Stimulated activated CD8-positive, alpha-beta memory T cell treated with anti-CD3 and anti-CD28 coated beads, Interleukin-4, amount 100 ng/mL, for 48 hours (primary cell): ENCODE results near the gene PHKB.
"Not testable (repeated sequence)": the region's sequence is repeated elsewhere in the genome, so short reads cannot be mapped to it uniquely, and the experiment has no call there.

Experiments
- DNase-seq: peaks from one replicate; pipeline ENCODE4 v3.0.0-alpha.2; 2020

Gene PHKB

DNA sequence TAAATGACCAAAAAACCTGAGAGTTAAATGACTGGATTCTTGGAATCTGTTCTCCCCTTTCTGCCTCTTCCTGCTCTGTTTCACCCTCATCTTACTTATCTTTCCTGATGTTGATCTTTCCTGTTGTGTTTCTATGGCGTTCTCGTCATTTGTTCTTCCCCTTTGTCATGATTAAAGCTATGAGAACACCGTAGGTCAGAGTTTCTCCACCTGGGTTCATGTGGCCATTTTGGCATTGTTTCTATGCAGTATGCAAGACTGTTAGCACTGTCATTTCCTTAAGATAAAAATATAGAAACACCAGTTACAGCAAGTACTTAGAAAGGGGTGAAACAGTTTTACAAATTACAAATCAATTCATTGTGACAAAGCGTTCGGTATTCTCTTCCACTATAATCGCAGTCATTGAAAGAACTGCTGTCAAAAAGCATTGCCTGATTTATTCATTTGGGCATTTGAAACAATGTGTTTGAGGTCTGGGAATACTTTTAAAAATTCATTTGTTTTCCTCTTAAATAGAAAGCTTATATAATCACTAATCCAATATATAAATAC, 166.0 kb downstream of the PHKB start:
- DNase-seq: no peak

DNA sequence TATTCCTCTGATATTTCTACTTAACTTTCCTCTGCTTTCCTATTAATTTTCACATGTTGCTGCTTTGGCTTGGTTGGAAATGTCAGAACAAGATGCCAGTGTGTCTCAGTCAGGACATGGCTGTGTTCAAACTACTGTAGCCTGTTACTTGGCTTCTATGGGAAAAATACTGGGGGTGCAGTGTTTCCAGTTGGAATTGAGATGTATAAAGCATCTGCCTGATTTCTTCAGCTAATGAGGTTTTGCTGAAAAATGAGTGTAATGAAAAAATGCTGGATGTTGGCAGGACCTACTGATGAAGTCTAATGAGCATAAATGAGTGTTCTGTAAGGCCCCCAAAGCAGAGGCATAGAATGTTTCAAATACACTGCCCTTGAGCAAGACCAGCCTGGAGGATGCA, 166.6 kb downstream of the PHKB start:
- no peak for DNase-seq

DNA sequence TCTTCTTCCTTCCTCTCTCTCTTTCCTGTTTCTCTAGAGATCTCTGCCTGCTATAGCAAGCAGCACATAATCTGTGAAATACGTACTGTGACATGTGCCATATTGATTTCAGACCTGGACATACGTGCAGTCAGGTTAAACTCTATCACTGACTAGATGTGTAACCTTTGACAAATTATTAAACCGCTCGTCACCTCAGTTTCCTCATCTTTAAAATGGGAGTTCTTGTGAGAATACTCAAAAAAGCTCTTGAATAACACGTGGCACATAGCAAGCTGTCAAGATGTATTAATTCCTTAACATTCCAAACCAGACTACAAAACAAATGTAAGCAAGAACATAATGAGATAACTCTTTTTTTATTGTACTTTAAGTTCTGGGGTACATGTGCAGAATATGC, 170.0 kb downstream of the PHKB start:
- DNase-seq: no peak

DNA sequence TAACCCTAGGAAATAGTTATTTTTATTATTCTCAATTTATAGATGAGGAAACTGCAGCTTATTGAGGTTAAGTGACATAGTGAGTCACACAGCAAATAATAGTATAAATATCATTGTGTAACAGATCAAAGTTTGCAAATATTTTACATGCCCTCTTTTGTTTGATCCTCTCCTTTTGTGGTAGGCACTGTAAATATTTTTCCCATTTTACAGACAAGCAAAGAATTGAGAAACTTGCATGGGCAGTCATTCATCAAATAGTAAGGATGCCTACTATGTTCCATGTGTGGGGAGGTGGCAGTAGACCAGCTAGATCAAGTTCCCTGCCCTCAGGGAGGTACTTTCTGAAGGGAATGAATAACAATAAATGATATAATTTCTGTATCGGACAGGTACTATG, 173.0 kb downstream of the PHKB start:
- no peak for DNase-seq

DNA sequence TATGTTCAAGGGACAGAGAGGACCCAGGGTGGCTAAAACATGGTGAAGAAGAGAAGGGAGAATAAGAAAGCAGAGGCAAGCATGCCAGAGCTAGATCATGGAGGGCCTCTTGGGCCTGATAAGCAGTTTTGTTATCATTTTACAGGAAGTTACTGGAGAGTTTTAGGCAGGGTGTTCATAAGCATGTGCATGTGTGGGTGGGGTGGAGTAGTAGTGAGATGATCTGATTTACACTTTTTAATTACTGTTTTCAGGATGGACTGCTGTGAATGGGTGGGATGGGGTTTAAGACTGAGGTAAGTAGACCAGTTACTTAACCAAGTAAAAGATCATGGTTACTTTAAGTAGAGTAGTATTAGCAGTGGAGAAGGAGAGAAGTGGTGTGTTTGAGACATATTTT, 173.6 kb downstream of the PHKB start:
- no peak for DNase-seq

DNA sequence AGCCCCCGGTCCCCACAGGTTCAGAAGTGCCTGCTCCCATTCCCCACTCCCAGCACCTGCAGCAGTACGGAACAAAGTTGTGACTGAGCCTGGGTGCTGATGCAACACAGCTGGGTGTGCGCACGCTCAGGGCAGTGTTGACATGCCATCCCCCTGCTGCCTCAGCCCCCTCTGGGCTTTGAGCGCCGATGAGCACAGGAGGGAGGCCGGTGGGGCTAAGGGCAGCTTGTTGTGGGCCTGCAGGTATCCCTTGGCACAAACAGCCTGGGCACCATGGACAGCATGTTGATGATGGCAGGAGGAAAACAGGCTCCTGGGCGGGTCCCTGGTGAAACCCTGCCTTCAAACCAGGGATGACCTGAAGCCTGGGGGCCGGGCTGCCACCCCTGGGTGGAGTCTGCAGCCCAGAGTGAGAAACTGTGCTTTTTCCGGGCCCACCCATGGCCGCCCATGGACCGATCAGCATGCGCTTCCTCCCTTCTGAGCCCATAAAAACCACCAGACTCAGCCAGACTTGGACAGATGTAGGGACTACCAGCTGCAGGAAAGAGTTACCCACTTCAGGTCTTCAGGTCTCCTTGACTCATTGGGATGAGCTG, 175.5 kb downstream of the PHKB start:
- no peak for DNase-seq

DNA sequence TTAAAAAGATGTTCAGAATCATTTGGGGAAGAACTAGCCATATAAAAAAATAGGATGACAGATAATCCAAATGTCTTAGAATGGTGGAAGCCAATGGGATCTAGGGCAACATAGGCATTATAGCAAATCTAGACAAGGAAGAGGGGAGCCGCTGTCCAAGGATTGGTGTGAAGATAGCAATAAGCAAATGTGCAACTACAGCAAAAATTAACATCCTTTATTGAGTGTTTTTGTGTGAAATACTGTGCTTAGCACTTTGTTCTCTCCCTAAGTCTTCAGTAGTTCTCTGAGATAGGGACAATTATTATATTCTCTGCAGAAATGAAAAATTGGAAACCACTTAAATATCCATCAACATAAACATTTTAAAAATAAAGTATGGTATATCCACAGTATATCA, 177.0 kb downstream of the PHKB start:
- DNase-seq: no peak

DNA sequence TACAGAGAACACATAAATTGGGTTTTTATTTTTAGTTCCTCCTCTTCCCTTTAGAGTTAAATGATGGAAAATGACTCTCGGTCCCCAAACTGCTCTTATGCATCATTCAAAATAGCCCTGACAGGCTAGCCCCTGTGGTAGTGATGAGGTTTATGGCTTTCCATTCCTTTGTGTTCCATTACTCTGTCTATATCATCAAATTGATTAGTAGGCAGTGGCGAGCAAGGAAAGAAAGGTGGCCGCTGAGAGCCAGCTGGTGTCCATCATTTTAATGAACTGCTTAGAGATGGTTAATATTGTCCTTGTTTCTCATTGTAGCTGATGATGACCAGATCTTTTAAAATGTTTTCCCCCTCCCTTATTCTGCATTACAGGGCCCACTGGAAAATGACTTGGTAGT, 179.5 kb downstream of the PHKB start:
- no peak for DNase-seq

DNA sequence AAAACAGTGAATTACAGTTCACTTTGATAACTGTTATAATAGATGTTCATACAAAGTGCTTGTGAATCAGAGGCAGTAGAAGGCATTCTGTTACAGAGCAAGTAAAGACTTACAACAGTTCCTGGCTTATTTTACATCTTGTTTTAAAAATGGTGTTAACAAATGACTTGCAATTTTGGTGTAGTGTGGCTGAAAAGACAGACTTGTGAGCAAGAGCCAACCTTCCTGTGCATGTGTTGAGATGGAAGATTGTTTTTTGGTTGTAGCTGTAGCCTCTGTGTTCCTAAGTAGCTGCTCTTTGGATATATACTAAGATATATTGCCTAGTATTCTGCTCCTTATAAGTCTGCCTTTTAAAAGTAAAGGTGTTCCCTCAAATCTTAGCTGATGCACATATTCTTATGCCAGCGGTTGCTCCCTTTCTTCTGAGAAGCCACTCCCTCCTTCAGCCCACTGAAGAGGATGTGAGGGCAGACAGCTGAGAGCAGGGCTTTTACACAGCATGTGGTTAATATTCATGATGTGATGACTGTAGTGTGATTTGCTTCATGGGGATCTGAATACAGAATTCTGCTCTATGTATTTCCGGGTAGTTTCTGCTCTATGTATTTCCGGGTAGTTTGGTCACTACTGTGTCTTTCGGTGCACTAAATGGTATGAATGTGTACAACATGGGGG, 182.3 kb downstream of the PHKB start:
- no peak for DNase-seq

DNA sequence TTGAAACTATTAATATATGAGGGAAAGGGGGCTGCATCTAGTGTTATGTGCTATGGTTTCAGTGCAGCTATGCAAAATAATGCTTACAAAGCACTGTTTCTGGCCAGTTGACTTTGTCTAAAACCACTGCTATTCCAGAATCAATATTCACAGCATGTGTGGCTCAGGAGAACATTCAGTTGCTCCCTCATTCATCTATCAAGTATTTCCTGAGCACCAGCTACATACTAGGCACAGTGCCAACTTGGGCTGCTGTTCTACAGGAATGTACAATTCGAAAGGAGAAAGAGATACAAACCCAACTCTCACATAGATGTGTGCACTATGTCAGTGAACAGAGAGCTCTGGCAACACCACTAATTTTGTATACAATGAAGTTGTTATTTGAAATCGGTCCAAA, 183.0 kb downstream of the PHKB start:
- DNase-seq: no peak

DNA sequence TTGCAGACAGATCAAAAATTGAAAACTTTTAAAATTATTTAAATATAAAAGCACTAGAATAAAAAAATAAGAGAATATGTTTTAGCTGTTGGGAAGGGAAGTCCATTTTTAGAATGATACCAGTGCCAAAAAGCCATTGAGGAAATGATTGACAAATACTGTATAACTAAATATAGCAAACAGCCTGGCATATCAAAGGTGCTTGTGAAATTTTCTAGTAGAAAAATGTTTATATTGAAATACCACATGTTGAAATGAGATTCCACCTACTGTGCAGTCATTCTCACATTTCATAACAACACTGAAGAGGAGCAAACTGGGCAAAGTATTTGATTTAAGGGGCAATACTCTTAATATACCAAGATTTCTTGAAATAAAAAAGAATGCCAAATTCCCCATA, 183.5 kb downstream of the PHKB start:
- DNase-seq: no peak

DNA sequence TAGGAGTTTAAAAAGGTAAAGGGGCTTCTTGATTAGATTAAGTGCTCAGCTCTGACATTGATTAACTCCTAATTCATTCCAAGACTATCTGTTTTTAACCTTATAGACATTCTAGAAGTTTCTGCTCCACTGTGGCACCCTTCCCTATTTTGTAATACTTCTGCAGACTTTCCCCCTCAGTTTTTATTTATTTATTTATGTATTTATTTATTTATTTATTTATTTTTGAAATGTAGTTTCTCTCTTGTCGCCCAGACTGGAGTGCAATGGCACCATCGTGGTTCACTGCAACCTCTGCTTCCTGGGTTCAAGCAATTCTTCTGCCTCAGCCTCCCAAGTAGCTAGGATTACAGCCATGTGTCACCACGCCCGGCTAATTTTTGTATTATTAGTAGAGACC, 185.8 kb downstream of the PHKB start:
- no peak for DNase-seq

DNA sequence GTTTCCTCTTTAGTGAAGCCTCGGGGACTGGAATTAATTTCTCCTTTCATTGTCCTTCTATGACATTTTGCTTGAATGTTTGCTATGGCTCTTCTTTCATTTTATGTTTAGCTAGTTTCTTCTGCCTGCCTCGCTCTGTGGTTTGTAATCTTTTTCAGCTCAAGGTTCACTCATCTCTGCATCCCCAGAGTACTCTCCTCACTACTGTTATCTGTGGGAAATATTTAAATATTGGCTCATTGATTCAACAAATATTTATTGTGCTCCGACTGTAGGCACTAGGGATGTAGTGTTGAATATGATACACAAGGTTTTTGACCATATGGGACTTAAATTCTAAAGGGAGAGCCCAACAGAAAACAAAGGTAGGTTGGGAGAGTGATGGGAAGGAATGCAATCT, 195.9 kb downstream of the PHKB start:
- no peak for DNase-seq

DNA sequence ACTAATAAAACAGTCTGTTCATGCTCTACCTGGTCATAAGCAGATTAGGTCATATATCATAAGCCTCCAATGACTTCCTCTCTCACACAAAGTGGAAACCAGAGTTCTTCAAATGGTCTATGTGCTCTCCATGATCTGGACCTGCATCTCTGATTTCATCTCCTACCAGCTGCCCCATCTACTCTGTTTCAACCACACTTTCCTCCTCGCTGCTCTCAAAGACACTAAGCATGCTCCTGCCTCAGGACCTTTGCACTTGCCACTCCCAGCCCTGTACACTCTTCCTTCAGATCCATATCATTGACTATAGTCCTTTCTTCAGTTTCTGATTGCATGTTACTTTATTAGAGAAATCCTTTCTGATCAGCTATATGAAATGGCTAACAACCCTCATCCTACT, 196.8 kb downstream of the PHKB start:
- no peak for DNase-seq

DNA sequence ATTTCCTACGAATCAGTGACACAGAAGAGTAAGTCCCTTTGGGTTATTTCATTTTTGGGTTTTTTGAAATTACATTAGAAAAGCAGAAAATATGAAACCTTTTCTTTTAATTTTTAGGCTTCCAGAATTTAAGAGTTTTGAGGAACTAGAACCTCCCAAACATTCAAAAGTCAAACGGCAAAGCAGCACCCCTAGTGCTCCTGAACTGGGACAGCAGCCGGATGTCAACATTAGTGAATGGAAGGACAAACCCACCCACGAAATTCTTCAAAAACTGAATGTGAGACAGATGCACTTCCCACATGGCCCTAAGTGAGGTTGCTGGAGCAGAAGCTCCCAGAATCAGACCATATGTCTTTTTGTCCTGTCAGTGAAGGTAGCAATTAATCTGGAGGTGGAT, 199.4 kb downstream of the PHKB start:
- DNase-seq: no peak

DNA sequence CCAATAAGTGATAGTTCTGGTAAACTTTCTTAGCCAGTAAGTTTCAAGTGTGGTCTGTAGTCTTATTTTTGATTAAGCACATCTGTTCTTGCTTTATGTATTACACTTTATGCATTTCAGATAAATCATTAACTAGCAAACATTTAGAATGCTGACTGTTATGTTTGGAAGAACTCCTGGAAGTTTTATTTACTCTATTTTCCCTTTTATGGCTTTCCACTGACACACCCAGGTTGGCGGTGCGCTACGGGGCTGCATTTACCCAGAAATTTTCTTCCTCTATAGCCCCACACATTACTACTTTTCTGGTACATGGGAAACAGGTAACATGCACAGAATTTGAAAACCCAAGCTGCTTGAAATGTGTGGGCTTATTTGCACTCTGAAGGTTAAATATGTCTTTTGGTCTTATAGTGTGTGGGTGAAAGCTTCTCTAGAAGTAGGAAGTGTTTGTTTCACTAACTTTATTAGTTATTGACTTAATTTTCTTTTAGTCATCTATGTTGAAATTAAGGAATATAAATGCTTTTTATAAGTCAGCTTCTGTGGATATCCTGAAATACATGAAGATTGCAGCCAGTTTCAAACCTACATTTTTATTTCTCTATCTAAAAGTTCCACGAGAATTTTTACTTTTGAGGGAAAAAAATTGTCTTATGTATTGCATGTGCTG, 203.7 kb downstream of the PHKB start:
- DNase-seq: no peak

DNA sequence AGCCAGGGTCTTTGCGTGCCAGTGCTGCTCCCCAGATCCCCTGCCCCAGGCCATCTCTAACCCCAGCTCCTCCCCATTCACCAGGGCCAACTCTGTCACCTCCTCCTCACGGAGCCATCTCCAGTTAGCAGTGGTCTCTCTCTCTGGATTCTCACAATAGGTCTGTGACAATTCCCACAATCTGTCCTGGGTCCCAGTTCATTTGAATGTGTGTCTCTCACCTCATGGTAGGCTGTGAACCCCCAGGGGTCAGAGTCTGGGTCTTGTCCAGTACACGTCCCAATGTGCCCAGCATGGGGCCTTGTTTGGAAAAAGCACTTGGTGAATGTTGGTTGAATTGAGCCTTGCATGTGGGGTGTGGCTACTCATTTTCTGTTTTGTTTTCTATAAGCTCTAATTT, 205.3 kb downstream of the PHKB start:
- no peak for DNase-seq

DNA sequence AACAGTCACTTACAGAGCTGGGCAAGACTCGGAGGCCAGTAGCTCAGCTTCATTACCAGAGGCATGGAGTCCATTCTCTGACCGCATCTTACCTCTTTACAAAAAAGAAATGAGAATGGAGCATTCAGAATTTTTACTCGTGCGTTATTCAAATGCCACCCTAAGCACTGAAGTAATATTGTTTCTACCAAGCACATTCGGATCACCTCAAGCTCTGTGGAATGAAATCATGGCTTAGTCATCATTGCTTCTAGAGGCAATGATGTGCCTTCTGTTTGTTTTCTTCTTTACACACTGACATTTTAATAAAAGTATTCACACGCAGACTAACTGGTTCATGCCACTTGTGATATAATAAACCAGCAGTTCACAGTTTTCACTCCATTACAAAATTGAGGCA, 206.8 kb downstream of the PHKB start:
- DNase-seq: no peak

DNA sequence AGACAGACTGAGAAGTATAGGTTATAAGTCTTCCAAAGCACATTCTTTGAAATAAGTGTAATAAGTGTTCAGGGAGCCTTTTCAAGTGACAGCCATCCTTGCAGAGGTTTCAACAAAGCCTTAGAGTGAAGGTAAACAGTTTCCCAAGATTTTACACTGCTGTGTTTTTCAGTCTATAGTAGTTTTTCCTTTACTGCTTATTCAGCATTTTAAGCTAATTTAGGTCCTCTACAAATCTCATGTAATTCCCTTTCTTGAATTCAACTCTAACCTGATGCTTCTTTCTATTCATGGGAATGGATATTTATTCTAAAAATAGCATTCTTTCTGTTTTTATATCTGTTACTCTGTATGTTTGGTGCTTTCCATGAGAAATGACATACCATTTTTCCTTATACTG, 211.3 kb downstream of the PHKB start:
- no peak for DNase-seq

DNA sequence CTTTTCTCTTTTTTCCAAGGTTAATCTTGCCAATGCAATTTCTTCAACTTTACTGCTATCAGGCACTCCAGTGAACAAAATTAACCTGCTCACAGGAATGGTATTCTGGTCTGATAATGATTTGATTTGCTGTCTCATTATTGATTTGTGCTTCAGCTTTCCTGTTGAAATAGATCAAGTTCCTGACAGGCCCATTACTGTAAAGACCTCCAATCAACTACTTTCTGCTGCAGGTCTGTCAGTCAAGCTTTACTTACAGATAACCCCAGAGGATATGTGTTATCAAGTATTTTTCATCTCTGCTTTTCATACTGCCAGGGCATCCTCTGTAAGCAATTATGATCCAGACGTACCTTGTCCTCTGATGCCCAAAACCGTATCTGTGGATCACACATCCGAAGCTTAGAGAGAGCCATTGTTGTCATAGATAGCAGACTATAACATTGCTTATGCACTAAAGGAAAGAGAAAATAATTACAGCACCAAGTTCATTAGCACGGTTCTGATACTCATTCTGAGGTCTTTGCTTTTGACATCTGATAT, 215.6 kb downstream of the PHKB start:
- DNase-seq: no peak

DNA sequence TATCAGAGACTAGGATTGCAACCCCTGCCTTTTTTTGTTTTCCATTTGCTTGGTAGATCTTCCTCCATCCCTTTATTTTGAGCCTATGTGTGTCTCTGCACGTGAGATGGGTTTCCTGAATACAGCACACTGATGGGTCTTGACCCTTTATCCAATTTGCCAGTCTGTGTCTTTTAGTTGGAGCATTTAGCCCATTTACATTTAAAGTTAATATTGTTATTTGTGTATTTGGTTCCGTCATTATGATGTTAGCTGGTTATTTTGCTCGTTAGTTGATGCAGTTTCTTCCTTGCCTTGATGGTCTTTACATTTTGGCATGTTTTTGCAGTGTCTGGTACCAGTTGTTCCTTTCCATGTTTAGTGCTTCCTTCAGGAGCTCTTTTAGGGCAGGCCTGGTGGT, 220.4 kb downstream of the PHKB start:
- DNase-seq: not testable (repeated sequence)

DNA sequence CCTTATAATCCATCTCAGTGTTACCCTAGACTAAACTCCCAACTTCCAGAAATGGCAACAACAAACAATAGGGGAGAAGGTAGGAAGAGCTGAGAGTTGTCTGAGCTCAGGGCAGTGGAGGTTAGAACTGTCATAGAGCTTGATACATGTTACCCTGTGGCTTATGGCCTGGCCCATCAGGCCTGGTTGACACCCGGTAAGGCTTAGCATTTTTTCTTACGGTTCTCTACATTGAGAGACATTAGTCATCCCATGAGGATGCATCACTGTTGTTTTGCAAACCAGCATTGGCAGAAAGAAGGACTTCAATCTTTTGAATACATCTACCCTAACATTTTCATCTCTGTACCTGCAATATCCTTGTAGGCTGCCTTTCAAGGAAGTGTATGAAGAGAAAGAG, 226.6 kb downstream of the PHKB start:
- DNase-seq: no peak

DNA sequence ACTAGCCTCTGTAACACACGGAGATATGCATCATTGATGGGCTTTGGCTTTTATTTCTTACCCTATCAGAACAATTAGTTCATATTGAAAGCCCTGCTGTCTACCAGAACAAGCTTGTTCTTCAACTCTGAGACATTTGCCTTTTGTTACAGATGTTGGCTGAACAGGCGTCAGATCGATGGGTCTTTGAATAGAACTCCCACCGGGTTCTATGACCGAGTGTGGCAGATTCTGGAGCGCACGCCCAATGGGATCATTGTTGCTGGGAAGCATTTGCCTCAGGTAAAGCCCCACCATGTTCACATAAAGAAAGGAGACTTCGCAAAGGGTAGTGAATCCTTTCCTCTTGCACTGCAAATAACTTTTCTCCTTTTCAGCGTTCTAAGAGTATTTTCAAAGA, 232.1 kb downstream of the PHKB start:
- DNase-seq: no peak

DNA sequence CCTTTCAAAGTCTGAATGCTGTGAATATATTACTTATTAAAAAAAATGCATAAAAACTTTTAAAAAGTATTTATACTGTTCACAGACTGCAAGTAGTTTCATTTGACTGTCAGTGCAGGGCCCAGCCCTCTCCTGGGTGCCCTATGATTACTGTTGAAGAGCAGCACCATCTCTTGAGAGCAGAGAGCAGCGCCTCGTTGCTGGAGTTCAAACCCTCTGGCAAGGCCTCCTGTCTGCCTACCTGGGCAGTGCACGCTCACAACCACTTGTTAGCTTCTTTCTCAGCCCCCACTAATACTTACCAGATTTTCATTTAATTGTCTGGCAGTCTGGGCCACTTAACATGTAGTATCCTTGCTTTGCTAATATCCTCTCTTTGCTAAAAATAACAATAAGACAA, 233.4 kb downstream of the PHKB start:
- no peak for DNase-seq
